LHCN-M2 (cell line): ENCODE results near the gene TRAPPC12. TPM values are rescaled to one million over a fixed set of nuclear protein-coding genes. Genes with fewer than 3 reads are reported as not detected.
"Not testable (repeated sequence)": the region's sequence is repeated elsewhere in the genome, so short reads cannot be mapped to it uniquely, and the experiment has no call there.

Experiments
- DNase-seq: peaks from one replicate; pipeline ENCODE4 v3.0.0-alpha.2; 2012; ENCODE audit warnings: low read depth
- total RNA-seq: library from RNA; depleted of rRNA; stranded (reverse); fragments of >200 nt; gene quantifications from 2 replicates; pipeline ENCODE4 v1.2.3, GENCODE V29; 2014

Gene TRAPPC12
- total RNA-seq, 1 experiment from 2014 or later: 48.6 TPM

GRCh38 chr2:3369340-3370181 lies 9.9 kb upstream of the TRAPPC12 start:
- not testable (repeated sequence) for DNase-seq

- no peak for DNase-seq
These were observed 2.7 kb upstream of the TRAPPC12 start for GRCh38 chr2:3376821-3377220.

GRCh38 chr2:3377279-3377611 lies 2.2 kb upstream of the TRAPPC12 start:
- DNase-seq: peak; percentile 54

- peak; percentile 98 for DNase-seq
These were observed 1.7 kb upstream of the TRAPPC12 start, which contains the start of gene EIPR1 for GRCh38 chr2:3377612-3378432. Gene EIPR1 (minus strand): TSS chr2:3377818. CDS start chr2:3377689, 129 bp downstream.

GRCh38 chr2:3379339-3379646 lies 201 bp upstream of the TRAPPC12 start:
- DNase-seq: no peak

GRCh38 chr2:3386448-3386958 lies 7.0 kb downstream of the TRAPPC12 start:
- DNase-seq: no peak

GRCh38 chr2:3387011-3387410 lies 7.5 kb downstream of the TRAPPC12 start:
- DNase-seq: no peak

GRCh38 chr2:3387644-3388411 lies 8.3 kb downstream of the TRAPPC12 start:
- DNase-seq: no peak

GRCh38 chr2:3388412-3388738 lies 8.9 kb downstream of the TRAPPC12 start:
- no peak for DNase-seq

GRCh38 chr2:3389193-3389592 lies 9.7 kb downstream of the TRAPPC12 start:
- DNase-seq: no peak

- DNase-seq: no peak
These were observed 10.5 kb downstream of the TRAPPC12 start for GRCh38 chr2:3390041-3390440.

- no peak for DNase-seq
These were observed 12.7 kb downstream of the TRAPPC12 start for GRCh38 chr2:3392216-3392615.

- no peak for DNase-seq
These were observed 17.5 kb downstream of the TRAPPC12 start for GRCh38 chr2:3396920-3397559.

- DNase-seq: no peak
These were observed 19.4 kb downstream of the TRAPPC12 start for GRCh38 chr2:3398857-3399256.

- no peak for DNase-seq
These were observed 19.9 kb downstream of the TRAPPC12 start for GRCh38 chr2:3399381-3399780.

GRCh38 chr2:3399829-3400228 lies 20.3 kb downstream of the TRAPPC12 start:
- DNase-seq: no peak

GRCh38 chr2:3403587-3404334 lies 24.3 kb downstream of the TRAPPC12 start:
- no peak for DNase-seq

- no peak for DNase-seq
These were observed 24.9 kb downstream of the TRAPPC12 start for GRCh38 chr2:3404349-3404894.

- no peak for DNase-seq
These were observed 25.8 kb downstream of the TRAPPC12 start for GRCh38 chr2:3405307-3405706.

GRCh38 chr2:3405876-3406275 lies 26.4 kb downstream of the TRAPPC12 start:
- no peak for DNase-seq
